Astrocyte (in vitro differentiated cells and primary cell): ENCODE measurements around the gene COA7. TPM values are rescaled to one million over a fixed set of nuclear protein-coding genes. Genes with fewer than 3 reads are reported as not detected.

Experiments used
- DNase-seq: peaks from one replicate; pipeline ENCODE4 v3.0.0-alpha.2; 2010; ENCODE audit warnings: low read depth
- FAIRE-seq: peaks from 2 replicates; lab custom pipeline; 2011; peaks lifted over from hg19 to GRCh38; lab: Jason Lieb, UNC
- H2AFZ ChIP-seq: 2 replicates; pipeline ENCODE4 v1.6.0; 2012; ENCODE audit warnings: low read depth, low read length, inconsistent platforms
- H3K27ac ChIP-seq: 2 replicates; pipeline ENCODE4 v1.5.1; 2011; ENCODE audit warnings: low read depth, low read length, inconsistent platforms
- H3K27me3 ChIP-seq: 2 replicates; pipeline ENCODE4 v1.6.0; 2011; ENCODE audit warnings: low read length, inconsistent platforms; ENCODE audit not compliant: insufficient read depth
- H3K36me3 ChIP-seq: 2 replicates; pipeline ENCODE4 v1.5.1; 2011; ENCODE audit warnings: low read length, inconsistent platforms; ENCODE audit not compliant: insufficient read depth
- H3K4me1 ChIP-seq: 2 replicates; pipeline ENCODE4 v1.5.1; 2011; ENCODE audit warnings: low read length, inconsistent platforms; ENCODE audit not compliant: insufficient read depth
- H3K4me2 ChIP-seq: 2 replicates; pipeline ENCODE4 v1.6.0; 2012; ENCODE audit warnings: low read length, inconsistent platforms
- H3K4me3 ChIP-seq: 2 replicates; pipeline ENCODE4 v1.5.1; 2011; ENCODE audit warnings: low read depth, mild to moderate bottlenecking, low read length, inconsistent platforms; ENCODE audit not compliant: insufficient read depth
- H3K79me2 ChIP-seq: 2 replicates; pipeline ENCODE4 v1.6.0; 2012; ENCODE audit warnings: mild to moderate bottlenecking, low read length, inconsistent platforms; ENCODE audit not compliant: insufficient read depth
- H3K9ac ChIP-seq: 2 replicates; pipeline ENCODE4 v1.6.0; 2012; ENCODE audit warnings: mild to moderate bottlenecking, low read length, inconsistent platforms
- H3K9me3 ChIP-seq: 2 replicates; pipeline ENCODE4 v1.5.1; 2012; ENCODE audit warnings: low read depth, mild to moderate bottlenecking, low read length, inconsistent platforms; ENCODE audit not compliant: insufficient read depth
- H4K20me1 ChIP-seq: 2 replicates; pipeline ENCODE4 v1.6.0; 2012; ENCODE audit warnings: low read length, inconsistent platforms; ENCODE audit not compliant: insufficient read depth
- H3K27ac Mint-ChIP-seq: one replicate; pipeline ENCODE4 v1.8.0; 2021; ENCODE audit warnings: mild to moderate bottlenecking, mixed read lengths; ENCODE audit not compliant: unreplicated experiment
- H3K27me3 Mint-ChIP-seq: one replicate; pipeline ENCODE4 v1.8.0; 2021; ENCODE audit warnings: low read depth, mixed read lengths; ENCODE audit not compliant: unreplicated experiment
- H3K36me3 Mint-ChIP-seq: one replicate; pipeline ENCODE4 v1.8.0; 2021; ENCODE audit warnings: low read depth, mixed read lengths; ENCODE audit not compliant: unreplicated experiment
- H3K4me1 Mint-ChIP-seq: one replicate; pipeline ENCODE4 v1.8.0; 2021; ENCODE audit warnings: low read depth, mixed read lengths; ENCODE audit not compliant: unreplicated experiment
- H3K4me3 Mint-ChIP-seq: one replicate; pipeline ENCODE4 v1.8.0; 2021; ENCODE audit warnings: mild to moderate bottlenecking, moderate library complexity, mixed read lengths; ENCODE audit not compliant: unreplicated experiment
- H3K9me3 Mint-ChIP-seq: one replicate; pipeline ENCODE4 v1.8.0; 2021; ENCODE audit warnings: mild to moderate bottlenecking, mixed read lengths; ENCODE audit not compliant: unreplicated experiment
- CTCF ChIP-seq: IDR thresholded peaks from 2 replicates; pipeline ENCODE4 v1.5.1; 2011; ENCODE audit warnings: low read depth, mild to moderate bottlenecking, inconsistent platforms, low read length, moderate library complexity; ENCODE audit not compliant: insufficient read depth
- EZH2 ChIP-seq: IDR thresholded peaks from 2 replicates; pipeline ENCODE4 v1.6.1; 2012; ENCODE audit warnings: mild to moderate bottlenecking, low read length, inconsistent platforms; ENCODE audit not compliant: insufficient read depth
- total RNA-seq: library from RNA; stranded (reverse); gene quantifications from 2 replicates; pipeline ENCODE4 v1.2.1, GENCODE V29; 2021

Gene COA7
- total RNA-seq, 1 donor from 2014 or later, result 18.4 TPM

GRCh38 chr1:52746189-52746588, 48.0 kb upstream of the COA7 start:
- DNase-seq (no peak), FAIRE-seq (no peak)
- no peak overlapping the region for H3K4me2 ChIP-seq
- no peaks in the 10 kb centered on the region for H3K27me3 ChIP-seq
- no peak overlapping the region for H2AFZ ChIP-seq
- no peak overlapping the region for H3K9ac ChIP-seq
- Mint-ChIP-seq H3K36me3 (peaks cover 3% of the 10 kb centered on the region), H3K4me3 (no peak overlapping the region), H3K9me3 (peaks cover 2% of the 10 kb centered on the region), H3K27ac (no peak overlapping the region), H3K4me1 (peaks cover 7% of the 10 kb centered on the region), H3K27me3 (no peaks in the 10 kb centered on the region)
- peaks cover 41% of the 10 kb centered on the region for H3K79me2 ChIP-seq
- no peaks in the 10 kb centered on the region for H3K9me3 ChIP-seq
- H3K4me1 ChIP-seq, result no peaks in the 10 kb centered on the region
- H3K4me3 ChIP-seq, result no peak overlapping the region
- H3K36me3 ChIP-seq, result no peaks in the 10 kb centered on the region
- no peak overlapping the region for H3K27ac ChIP-seq
- no peak for TF ChIP-seq EZH2
- H4K20me1 ChIP-seq, result peaks cover 45% of the 10 kb centered on the region

- H3K4me1 Mint-ChIP-seq, result peaks cover 3% of the 10 kb centered on the region
- H3K9me3 Mint-ChIP-seq, result peaks cover 2% of the 10 kb centered on the region
- H3K27me3 Mint-ChIP-seq, result no peaks in the 10 kb centered on the region
- FAIRE-seq (no peak), DNase-seq (no peak)
- Histone ChIP-seq H4K20me1 (peaks cover 28% of the 10 kb centered on the region), H3K4me3 (no peak overlapping the region), H3K4me1 (no peaks in the 10 kb centered on the region), H3K9me3 (no peaks in the 10 kb centered on the region), H2AFZ (no peak overlapping the region), H3K4me2 (no peak overlapping the region), H3K27ac (no peak overlapping the region), H3K36me3 (no peaks in the 10 kb centered on the region), H3K27me3 (no peaks in the 10 kb centered on the region), H3K79me2 (peaks cover 49% of the 10 kb centered on the region), H3K9ac (no peak overlapping the region)
- no peak overlapping the region for H3K4me3 Mint-ChIP-seq
- H3K36me3 Mint-ChIP-seq, result peaks cover 3% of the 10 kb centered on the region
- TF ChIP-seq CTCF, result no peak
- no peak for TF ChIP-seq EZH2
- no peak overlapping the region for H3K27ac Mint-ChIP-seq
Measured at GRCh38 chr1:52741259-52741658, 43.1 kb upstream of the COA7 start.

- peaks cover 20% of the 10 kb centered on the region for H4K20me1 ChIP-seq
- no peak overlapping the region for H3K4me2 ChIP-seq
- Mint-ChIP-seq H3K4me3 (no peak overlapping the region), H3K4me1 (no peaks in the 10 kb centered on the region), H3K36me3 (peaks cover 3% of the 10 kb centered on the region), H3K9me3 (peaks cover 2% of the 10 kb centered on the region), H3K27me3 (no peaks in the 10 kb centered on the region), H3K27ac (no peak overlapping the region)
- FAIRE-seq (no peak), DNase-seq (no peak)
- H3K79me2 ChIP-seq, result peaks cover 54% of the 10 kb centered on the region
- H3K4me3 ChIP-seq, result no peak overlapping the region
- no peaks in the 10 kb centered on the region for H3K36me3 ChIP-seq
- H3K27me3 ChIP-seq, result no peaks in the 10 kb centered on the region
- TF ChIP-seq EZH2 (no peak), CTCF (no peak)
- no peak overlapping the region for H3K27ac ChIP-seq
- no peak overlapping the region for H2AFZ ChIP-seq
- no peaks in the 10 kb centered on the region for H3K9me3 ChIP-seq
- no peak overlapping the region for H3K9ac ChIP-seq
- H3K4me1 ChIP-seq, result no peaks in the 10 kb centered on the region
Measured at GRCh38 chr1:52739699-52740467, 41.7 kb upstream of the COA7 start.
